HG02973 (cell line): ENCODE data around the gene FOXB2.
A peak's percentile ranks its signal among the peaks of the same experiment; 100 is the strongest.
"Not testable (repeated sequence)": the region's sequence is repeated elsewhere in the genome, so short reads cannot be mapped to it uniquely, and the experiment has no call there.

Experiments
- ATAC-seq: cut with Tn5 transposase; IDR thresholded peaks from one replicate; pipeline ENCODE4 v1.9.1; 2021; ENCODE audit warnings: moderate library complexity; ENCODE audit not compliant: unreplicated experiment

The FOXB2 gene

GRCh38 chr9:77019236-77019925 is at the start of gene FOXB2:
Gene FOXB2, plus strand, starts transcription at chr9:77019655. Its CDS starts 0 bp downstream, at chr9:77019655.
- no peak for ATAC-seq

GRCh38 chr9:76969716-76970115 is 49.7 kb upstream of the FOXB2 start:
- ATAC-seq = no peak

DNA sequence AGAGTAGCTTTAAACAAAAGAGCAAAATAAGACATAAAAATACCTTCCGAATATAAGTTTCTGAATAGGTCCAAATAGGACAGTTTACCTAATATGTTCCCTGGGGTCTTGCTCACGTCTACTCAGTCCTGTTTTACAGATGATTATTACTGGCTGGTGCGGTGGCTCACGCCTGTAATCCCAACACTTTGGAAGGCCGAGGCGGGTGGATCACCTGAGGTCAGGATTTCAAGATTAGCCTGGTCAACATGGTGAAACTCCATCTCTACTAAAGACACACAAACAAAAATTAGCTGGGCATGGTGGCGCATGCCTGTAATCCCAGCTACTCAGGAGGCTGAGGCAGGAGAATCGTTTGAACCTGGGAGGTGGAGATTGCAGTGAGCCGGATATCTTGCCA is 40.6 kb upstream of the FOXB2 start:
- not testable (repeated sequence) for ATAC-seq

DNA sequence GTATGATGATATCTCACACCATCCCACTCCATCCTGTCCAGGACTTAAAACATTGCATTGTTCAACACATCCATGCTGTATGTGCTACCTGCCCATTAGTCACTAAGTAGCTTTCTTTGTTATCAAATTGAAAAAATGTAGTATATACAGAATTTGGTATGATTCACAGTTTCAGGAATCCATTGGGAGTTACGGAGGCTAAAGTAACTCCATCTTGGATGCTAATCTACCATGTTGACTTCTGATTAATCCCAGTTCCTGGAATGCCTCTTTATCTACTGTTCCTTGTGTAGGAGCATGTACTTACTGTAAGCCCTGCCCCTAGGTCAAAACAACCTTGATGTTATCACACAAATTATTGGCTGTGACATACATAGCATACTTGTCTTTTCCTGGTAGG is 38.9 kb upstream of the FOXB2 start:
- ATAC-seq = no peak

DNA sequence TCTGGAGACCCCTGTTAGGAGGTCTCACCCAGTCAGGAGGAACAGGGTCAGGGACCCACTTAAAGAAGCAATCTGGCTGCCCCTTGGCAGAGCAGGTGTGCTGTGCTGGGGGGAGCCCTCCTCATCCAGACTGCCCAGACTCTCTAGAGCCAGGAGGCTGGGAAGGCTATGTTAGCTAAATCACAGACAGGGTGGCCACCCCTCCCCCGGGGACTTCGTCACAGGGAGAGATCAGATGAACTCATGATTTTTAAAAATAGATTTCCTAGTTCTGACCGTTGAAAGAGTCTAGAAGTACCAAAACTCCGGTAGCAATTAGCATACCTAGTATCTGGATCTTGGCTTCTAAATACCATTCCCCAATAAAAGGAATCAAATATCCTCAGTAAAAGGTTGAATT is 35.0 kb upstream of the FOXB2 start:
- ATAC-seq = no peak

- ATAC-seq = no peak
These were observed 33.9 kb upstream of the FOXB2 start for GRCh38 chr9:76985581-76985980.

GRCh38 chr9:76987594-76988200 is 31.8 kb upstream of the FOXB2 start:
- no peak for ATAC-seq

- no peak for ATAC-seq
These were observed 30.5 kb upstream of the FOXB2 start for GRCh38 chr9:76988941-76989340.

- ATAC-seq = no peak
These were observed 30.0 kb upstream of the FOXB2 start for GRCh38 chr9:76989501-76989900.

DNA sequence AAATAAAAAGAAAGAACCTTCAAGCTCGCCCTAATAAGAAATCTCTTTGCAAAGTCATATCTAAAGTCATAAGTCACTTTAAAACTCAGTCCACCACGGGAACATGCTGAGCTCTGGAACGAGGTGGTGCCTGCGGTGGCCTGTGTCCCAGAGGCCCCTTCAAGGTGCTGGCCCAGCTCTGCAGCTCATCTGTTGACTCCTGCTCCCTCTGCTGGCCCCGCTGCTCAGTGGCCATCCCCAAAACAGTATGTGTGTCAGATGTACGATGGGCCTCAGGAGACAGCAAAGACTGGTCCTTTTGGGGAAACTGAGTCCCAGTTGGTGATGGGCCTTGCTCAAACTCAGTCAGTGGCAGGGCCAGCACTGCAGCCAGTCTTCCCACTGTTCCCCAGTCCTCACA is 22.8 kb upstream of the FOXB2 start:
- ATAC-seq = no peak

GRCh38 chr9:76999261-76999660 is 20.2 kb upstream of the FOXB2 start:
- ATAC-seq = no peak

- no peak for ATAC-seq
These were observed 19.1 kb upstream of the FOXB2 start for GRCh38 chr9:77000330-77000729.

- no peak for ATAC-seq
These were observed 16.1 kb upstream of the FOXB2 start for GRCh38 chr9:77003366-77003765.

DNA sequence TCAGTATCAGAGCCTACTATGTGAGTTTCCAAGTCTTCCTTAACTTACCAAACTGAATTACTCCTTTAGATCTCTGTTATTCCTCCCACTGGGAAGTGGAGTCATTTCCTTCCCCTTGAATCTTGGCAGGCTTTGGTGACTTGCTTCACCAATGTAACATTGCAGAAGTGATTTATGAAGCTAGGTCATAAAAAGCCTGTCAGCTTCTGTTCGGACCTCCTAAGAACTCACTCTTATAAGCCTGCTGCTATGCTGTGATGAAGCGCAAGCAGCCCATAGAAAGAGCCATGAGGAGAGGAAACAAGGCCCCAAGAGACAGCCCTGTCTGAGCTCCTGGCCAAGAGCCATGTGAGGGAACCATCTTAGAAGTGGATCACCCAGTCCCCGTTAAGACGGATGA is 14.2 kb upstream of the FOXB2 start:
- ATAC-seq = no peak

- no peak for ATAC-seq
These were observed 8.9 kb upstream of the FOXB2 start for GRCh38 chr9:77010527-77010926.

DNA sequence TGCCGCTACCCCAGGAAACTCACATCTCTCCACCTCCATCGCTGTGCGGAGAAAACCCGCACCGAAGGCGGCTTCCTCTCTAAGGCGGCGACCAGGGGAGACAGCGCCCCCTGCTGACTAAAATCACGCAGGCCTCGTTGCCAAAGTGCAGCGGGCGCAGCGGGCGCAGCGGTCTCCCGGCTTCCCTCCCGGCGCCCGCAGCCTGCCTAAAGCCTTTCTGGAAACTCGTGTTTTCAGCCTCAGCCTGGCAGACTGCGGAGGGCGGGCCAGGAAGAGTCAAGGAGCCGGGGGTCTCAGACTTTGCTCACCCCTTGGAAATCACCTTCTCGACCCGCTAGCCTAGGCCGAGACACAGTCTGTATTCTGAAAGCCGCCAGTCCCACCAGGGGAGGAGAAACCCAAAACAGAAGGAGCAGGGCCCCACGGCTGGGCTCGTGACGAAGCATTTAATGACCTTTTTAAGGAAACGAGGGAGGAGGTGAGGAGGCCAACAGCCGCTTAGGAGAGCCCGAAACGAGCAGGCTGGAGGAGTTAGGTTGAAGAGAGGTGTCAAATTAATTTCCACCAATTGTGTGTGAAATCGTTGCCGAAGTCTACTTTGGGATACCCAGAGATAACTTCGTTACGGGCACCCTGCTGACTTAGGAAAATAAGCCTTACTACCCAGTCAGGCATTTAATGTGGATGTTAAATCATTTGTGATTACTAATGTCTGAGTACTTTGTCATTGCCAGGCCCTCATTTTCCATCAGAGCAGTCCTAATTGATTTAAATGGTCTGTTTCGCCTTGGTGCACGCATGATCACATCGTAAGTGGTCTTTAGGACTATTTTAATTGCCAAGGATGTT is 7.3 kb upstream of the FOXB2 start:
- ATAC-seq = peak; percentile 78

DNA sequence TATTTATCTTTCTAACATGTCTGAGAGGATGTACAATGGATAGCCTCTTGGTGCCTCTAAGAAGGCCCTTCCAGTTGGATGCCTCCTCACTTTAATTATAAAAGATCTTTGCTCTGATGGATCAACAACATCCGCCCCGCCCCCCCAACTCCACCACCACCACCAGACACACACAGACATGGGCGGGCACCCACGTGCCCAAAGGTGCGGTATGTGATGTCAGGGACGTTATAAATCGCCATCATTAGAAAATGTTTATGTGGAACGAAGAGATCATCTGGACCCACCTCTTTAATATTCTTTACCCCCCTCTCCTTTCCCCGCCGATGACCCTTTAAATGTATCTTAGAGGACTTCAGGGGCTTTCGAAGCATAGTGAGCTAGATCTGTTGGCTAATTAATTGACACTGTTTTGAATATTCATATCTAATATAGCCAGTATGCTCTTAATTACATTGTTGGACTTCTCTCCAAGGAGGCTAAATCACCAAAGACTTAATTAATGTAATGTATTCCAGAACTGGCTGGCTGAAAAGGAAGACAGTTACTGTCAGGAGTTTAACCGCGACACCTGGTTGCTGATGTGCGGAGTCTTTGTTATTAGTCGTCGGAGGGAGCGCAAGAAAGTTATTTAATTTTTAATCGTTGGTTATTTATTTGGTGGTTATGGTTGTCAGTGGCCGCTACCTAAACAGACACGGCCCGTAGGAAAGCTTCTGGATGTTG is 6.1 kb upstream of the FOXB2 start:
- ATAC-seq = no peak

DNA sequence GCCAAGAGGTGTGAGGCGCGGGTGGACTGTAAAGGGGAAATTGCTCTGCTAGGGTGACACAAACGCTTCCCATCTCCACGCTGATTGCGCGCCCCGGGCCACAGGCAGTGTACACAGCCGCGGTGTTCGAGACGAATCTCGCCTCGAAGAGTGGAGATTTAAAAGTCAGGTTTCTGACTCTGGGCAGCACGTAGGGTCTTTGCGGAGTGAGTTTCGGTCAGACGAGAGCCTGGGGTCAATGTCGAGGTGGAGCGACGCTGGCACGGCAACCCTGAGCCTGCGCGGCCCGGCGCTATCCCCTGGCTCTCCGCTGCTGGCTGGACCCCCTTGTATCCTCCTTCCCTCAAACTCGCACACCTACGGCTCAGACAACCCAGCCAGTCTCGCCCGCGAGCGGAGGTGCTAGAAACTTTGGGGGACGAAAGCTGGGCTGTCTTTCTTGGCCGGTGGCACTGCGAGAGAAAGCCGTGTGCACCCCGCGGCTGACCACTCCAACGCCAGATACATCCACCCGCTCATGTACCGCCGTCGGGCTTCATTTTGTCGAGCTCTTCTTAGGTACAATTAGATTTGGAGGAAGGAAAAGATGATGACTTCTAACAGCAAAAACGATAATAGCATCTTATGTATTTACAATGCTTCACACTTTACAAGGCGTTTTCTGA is 5.4 kb upstream of the FOXB2 start:
- ATAC-seq = no peak

DNA sequence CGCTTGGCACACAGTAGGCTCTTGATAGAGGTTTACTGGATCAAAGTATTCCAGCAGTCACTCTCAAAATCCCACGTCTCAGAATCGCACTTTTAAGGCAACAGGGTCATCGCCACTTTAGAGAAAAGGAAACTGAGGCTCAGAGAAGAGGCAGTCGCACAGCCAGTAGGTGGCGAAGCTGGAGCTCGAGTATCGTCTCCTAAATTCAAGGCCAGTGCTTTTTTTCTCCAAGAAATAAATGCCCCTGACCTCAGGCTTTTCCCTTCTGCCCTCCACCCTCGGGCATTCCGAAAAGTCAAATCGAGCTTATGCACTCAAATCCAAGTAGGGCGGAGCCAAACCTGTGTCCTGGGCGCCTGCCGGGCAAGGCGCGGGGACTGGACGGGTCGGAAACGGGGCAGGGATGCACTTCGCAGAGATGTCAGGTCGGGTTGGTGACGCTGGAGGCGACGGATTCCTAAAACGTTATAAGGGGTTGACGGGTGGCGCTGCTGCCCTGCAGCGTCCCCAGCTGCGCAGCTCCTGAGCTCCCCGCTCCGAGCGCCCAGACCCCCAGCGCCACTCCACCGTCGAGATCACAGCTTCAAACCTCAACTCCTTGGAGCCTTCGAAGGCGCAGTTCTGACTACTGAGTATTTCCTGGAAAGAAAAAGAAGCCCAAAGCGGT is 4.7 kb upstream of the FOXB2 start:
- no peak for ATAC-seq

DNA sequence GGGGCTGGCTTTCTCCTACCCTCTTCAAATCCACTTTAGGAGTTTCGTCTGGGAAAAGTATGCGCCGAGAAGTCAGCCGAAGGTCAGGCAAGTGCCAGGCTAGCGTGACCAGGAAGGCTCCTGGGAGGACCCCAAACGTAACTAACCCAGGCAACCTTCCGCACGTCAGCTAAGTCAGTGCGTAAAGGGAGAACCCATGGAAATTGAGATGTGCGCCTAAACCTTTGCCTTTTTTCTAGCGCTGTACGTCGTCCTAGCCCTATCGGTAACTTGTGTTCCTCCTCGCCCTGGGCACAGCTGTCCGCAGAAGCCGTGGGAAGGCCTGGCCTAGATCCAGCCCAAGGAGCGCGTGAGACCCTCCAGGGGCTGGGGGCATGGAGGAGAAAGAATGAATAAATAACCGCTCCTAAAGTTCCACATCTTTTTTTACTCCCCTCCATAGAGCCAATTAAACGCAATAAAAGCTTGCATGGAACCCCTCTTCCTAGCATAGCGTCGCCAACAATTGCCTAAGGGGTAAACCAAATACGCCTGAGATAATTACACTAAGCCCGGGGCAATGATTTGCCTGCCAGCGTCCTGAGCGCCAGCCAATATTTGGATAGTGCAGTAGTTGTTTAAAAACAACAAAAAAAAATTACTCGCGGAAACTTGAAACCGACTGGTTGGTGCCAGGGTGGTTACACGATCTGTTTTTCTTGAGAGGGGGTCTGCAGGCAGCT is 4.0 kb upstream of the FOXB2 start:
- ATAC-seq = no peak
